Mesendoderm (in vitro differentiated cells): ENCODE data around the gene DST.
"Not testable (repeated sequence)": the region's sequence is repeated elsewhere in the genome, so short reads cannot be mapped to it uniquely, and the experiment has no call there.

ENCODE experiments used
- DNase-seq: peaks from one replicate; pipeline ENCODE4 v3.0.0; 2013
- H2AK5ac ChIP-seq: 2 replicates; pipeline ENCODE4 v1.6.1; 2013; ENCODE audit warnings: low read length, inconsistent platforms
- H2BK120ac ChIP-seq: 2 replicates; pipeline ENCODE4 v1.6.1; 2013; ENCODE audit warnings: low read depth, mild to moderate bottlenecking, low read length, moderate library complexity, mixed read lengths
- H2BK15ac ChIP-seq: replicated peaks from 2 replicates; pipeline ENCODE4 v1.6.1; 2013; ENCODE audit warnings: low read depth, mild to moderate bottlenecking, moderate library complexity
- H2BK5ac ChIP-seq: 2 replicates; pipeline ENCODE4 v1.6.1; 2013; ENCODE audit warnings: low read length, inconsistent platforms
- H3K18ac ChIP-seq: 2 replicates; pipeline ENCODE4 v1.6.1; 2013; ENCODE audit warnings: mild to moderate bottlenecking, low read length, mixed read lengths
- H3K23ac ChIP-seq: one replicate; pipeline ENCODE4 v1.6.1; 2013; ENCODE audit warnings: low read length
- H3K27ac ChIP-seq: 2 replicates; pipeline ENCODE4 v1.5.1; 2013; ENCODE audit warnings: low read depth, mild to moderate bottlenecking, inconsistent platforms, low read length, moderate library complexity
- H3K27me3 ChIP-seq: 2 replicates; pipeline ENCODE4 v1.6.1; 2013; ENCODE audit warnings: low read length, control low read depth, mild to moderate bottlenecking, inconsistent platforms; ENCODE audit not compliant: insufficient read depth, poor library complexity
- H3K36me3 ChIP-seq: 2 replicates; pipeline ENCODE4 v1.6.1; 2013; ENCODE audit warnings: low read length, inconsistent platforms; ENCODE audit not compliant: control insufficient read depth, insufficient read depth
- H3K4ac ChIP-seq: one replicate; pipeline ENCODE4 v1.6.1; 2013; ENCODE audit warnings: low read depth, mild to moderate bottlenecking, low read length, moderate library complexity
- H3K4me1 ChIP-seq: 2 replicates; pipeline ENCODE4 v1.6.1; 2013; ENCODE audit warnings: low read depth, low read length, inconsistent platforms; ENCODE audit not compliant: control insufficient read depth
- H3K4me2 ChIP-seq: 2 replicates; pipeline ENCODE4 v1.6.1; 2013; ENCODE audit warnings: low read length
- H3K4me3 ChIP-seq: 2 replicates; pipeline ENCODE4 v1.5.1; 2013; ENCODE audit warnings: mild to moderate bottlenecking, low read length
- H3K56ac ChIP-seq: one replicate; pipeline ENCODE4 v1.6.1; 2013; ENCODE audit warnings: low read length
- H3K79me1 ChIP-seq: 2 replicates; pipeline ENCODE4 v1.6.1; 2013; ENCODE audit warnings: low read length, inconsistent platforms
- H3K79me2 ChIP-seq: 2 replicates; pipeline ENCODE4 v1.6.1; 2013; ENCODE audit warnings: mild to moderate bottlenecking, low read length; ENCODE audit not compliant: control insufficient read depth, insufficient read depth
- H3K9ac ChIP-seq: 2 replicates; pipeline ENCODE4 v1.6.1; 2013; ENCODE audit warnings: low read length, inconsistent platforms
- H4K5ac ChIP-seq: one replicate; pipeline ENCODE4 v1.6.1; 2013; ENCODE audit warnings: low read length
- H4K8ac ChIP-seq: one replicate; pipeline ENCODE4 v1.6.1; 2013; ENCODE audit warnings: low read depth, mild to moderate bottlenecking, control low read depth, low read length, moderate library complexity
- WGBS: extraction: QIAGEN DNeasy Blood & Tissue Kit; methylation state at CpG from one replicate; pipeline ENCODE4 v1.1.7; 2013; ENCODE audit warnings: low lambda C conversion rate, missing lambda C conversion rate; ENCODE audit not compliant: insufficient coverage; ENCODE audit errors: extremely low coverage; 5-methylcytosine and 5-hydroxymethylcytosine counted together

Gene DST

GRCh38 chr6:56570413-56571359 is 72.0 kb downstream of the DST start:
- Histone ChIP-seq H3K4ac (no peak overlapping the region), H3K9ac (no peak overlapping the region), H2BK5ac (no peak overlapping the region), H4K8ac (no peak overlapping the region), H3K27ac (no peak overlapping the region), H4K5ac (no peak overlapping the region), H3K79me2 (no peaks in the 10 kb centered on the region), H3K4me3 (no peak overlapping the region), H3K4me1 (no peaks in the 10 kb centered on the region), H2BK120ac (no peak overlapping the region), H2BK15ac (no peak overlapping the region), H3K18ac (no peak overlapping the region), H3K56ac (no peak overlapping the region), H3K36me3 (no peaks in the 10 kb centered on the region), H3K4me2 (no peak overlapping the region), H3K23ac (no peak overlapping the region), H2AK5ac (no peak overlapping the region), H3K27me3 (no peaks in the 10 kb centered on the region), H3K79me1 (no peaks in the 10 kb centered on the region)
- peak; percentile 41 for DNase-seq
- no CpG with 5 or more reads among the region's 8 CpGs for whole genome bisulfite sequencing

GRCh38 chr6:56567501-56567900 is 75.2 kb downstream of the DST start:
- Histone ChIP-seq H3K23ac (no peak overlapping the region), H4K5ac (no peak overlapping the region)

GRCh38 chr6:56562730-56563129 is 80.0 kb downstream of the DST start:
- H2BK120ac ChIP-seq, H3K79me2 ChIP-seq, H3K4me2 ChIP-seq, H3K18ac ChIP-seq, H2AK5ac ChIP-seq, H3K79me1 ChIP-seq, H3K4me1 ChIP-seq, H2BK5ac ChIP-seq, H3K56ac ChIP-seq, H3K4ac ChIP-seq, DNase-seq, H3K9ac ChIP-seq, H3K23ac ChIP-seq, H2BK15ac ChIP-seq, H3K4me3 ChIP-seq, H4K5ac ChIP-seq, H4K8ac ChIP-seq, H3K27me3 ChIP-seq, H3K27ac ChIP-seq, H3K36me3 ChIP-seq: not testable (repeated sequence)
- no CpG with 5 or more reads among the region's 4 CpGs for WGBS

More at GRCh38 chr6:56567501-56567900, 75.2 kb downstream of the DST start:
- no peak overlapping the region for H4K8ac ChIP-seq
- no peak overlapping the region for H3K4ac ChIP-seq
- no peak overlapping the region for H2BK15ac ChIP-seq
- H3K27ac ChIP-seq = no peak overlapping the region
- no peaks in the 10 kb centered on the region for H3K4me1 ChIP-seq
- H3K4me2 ChIP-seq = no peak overlapping the region
- DNase-seq = no peak
- H3K18ac ChIP-seq = no peak overlapping the region
- no peaks in the 10 kb centered on the region for H3K36me3 ChIP-seq
- no peaks in the 10 kb centered on the region for H3K79me1 ChIP-seq
- H3K9ac ChIP-seq = no peak overlapping the region
- H2AK5ac ChIP-seq = no peak overlapping the region
- no peaks in the 10 kb centered on the region for H3K27me3 ChIP-seq
- H2BK120ac ChIP-seq = no peak overlapping the region
- no peak overlapping the region for H3K56ac ChIP-seq
- no peaks in the 10 kb centered on the region for H3K79me2 ChIP-seq
- H3K4me3 ChIP-seq = no peak overlapping the region
- H2BK5ac ChIP-seq = no peak overlapping the region

- Histone ChIP-seq H3K79me1 (no peaks in the 10 kb centered on the region), H3K4me3 (no peak overlapping the region), H2BK120ac (no peak overlapping the region), H2BK5ac (no peak overlapping the region), H3K4me2 (no peak overlapping the region), H3K27ac (no peak overlapping the region), H3K36me3 (no peaks in the 10 kb centered on the region), H3K4me1 (no peaks in the 10 kb centered on the region), H3K4ac (no peak overlapping the region), H2AK5ac (no peak overlapping the region), H4K5ac (no peak overlapping the region), H3K27me3 (no peaks in the 10 kb centered on the region), H3K23ac (no peak overlapping the region), H3K79me2 (no peaks in the 10 kb centered on the region), H4K8ac (no peak overlapping the region), H3K56ac (no peak overlapping the region), H2BK15ac (no peak overlapping the region), H3K9ac (no peak overlapping the region), H3K18ac (no peak overlapping the region)
- no CpG with 5 or more reads among the region's 1 CpG for WGBS
- DNase-seq = no peak
Observed at GRCh38 chr6:56556751-56557540, 85.7 kb downstream of the DST start.

- no peaks in the 10 kb centered on the region for H3K4me1 ChIP-seq
- H3K18ac ChIP-seq = no peak overlapping the region
- no peak overlapping the region for H2AK5ac ChIP-seq
- H3K4me3 ChIP-seq = no peak overlapping the region
- WGBS = no CpG with 5 or more reads among the region's 5 CpGs
- no peak overlapping the region for H4K5ac ChIP-seq
- no peaks in the 10 kb centered on the region for H3K79me1 ChIP-seq
- no peak overlapping the region for H3K4ac ChIP-seq
- H2BK5ac ChIP-seq = no peak overlapping the region
- peak; percentile 41 for DNase-seq
- no peak overlapping the region for H2BK120ac ChIP-seq
- H4K8ac ChIP-seq = no peak overlapping the region
- H3K27me3 ChIP-seq = no peaks in the 10 kb centered on the region
- H3K36me3 ChIP-seq = no peaks in the 10 kb centered on the region
- H3K79me2 ChIP-seq = no peaks in the 10 kb centered on the region
- no peak overlapping the region for H3K56ac ChIP-seq
- H3K4me2 ChIP-seq = no peak overlapping the region
- no peak overlapping the region for H3K9ac ChIP-seq
- H2BK15ac ChIP-seq = no peak overlapping the region
- H3K23ac ChIP-seq = no peak overlapping the region
- no peak overlapping the region for H3K27ac ChIP-seq
Observed at GRCh38 chr6:56555438-56555872, 87.2 kb downstream of the DST start.
